NT2/D1 (cell line): ENCODE results near the gene ATP6V0A4.
A peak's percentile ranks its signal among the peaks of the same experiment; 100 is the strongest.
"Not testable (repeated sequence)": the region's sequence is repeated elsewhere in the genome, so short reads cannot be mapped to it uniquely, and the experiment has no call there.

Source experiments
- DNase-seq: peaks from one replicate; pipeline ENCODE4 v3.0.0-alpha.2; 2011; ENCODE audit warnings: low read depth, low spot score
- H3K27me3 ChIP-seq: 2 replicates; pipeline ENCODE4 v1.6.0; 2011; ENCODE audit warnings: mild to moderate bottlenecking; ENCODE audit not compliant: insufficient read length, insufficient read depth
- H3K36me3 ChIP-seq: 2 replicates; pipeline ENCODE4 v1.6.1; 2011; ENCODE audit warnings: mild to moderate bottlenecking, low read length, mixed read lengths; ENCODE audit not compliant: insufficient read depth, insufficient read length
- H3K4me1 ChIP-seq: 2 replicates; pipeline ENCODE4 v1.5.1; 2011; ENCODE audit not compliant: insufficient read depth, insufficient read length
- H3K4me3 ChIP-seq: 2 replicates; pipeline ENCODE4 v1.5.1; 2011; ENCODE audit warnings: low read depth; ENCODE audit not compliant: insufficient read length
- H3K9ac ChIP-seq: 2 replicates; pipeline ENCODE4 v1.6.0; 2011; ENCODE audit warnings: low read depth; ENCODE audit not compliant: insufficient read length
- H3K9me3 ChIP-seq: 2 replicates; pipeline ENCODE4 v1.5.1; 2011; ENCODE audit warnings: mild to moderate bottlenecking, low read length; ENCODE audit not compliant: insufficient read depth
- SUZ12 ChIP-seq: IDR thresholded peaks from 2 replicates; pipeline ENCODE4 v1.6.1; 2011; ENCODE audit not compliant: insufficient read length, insufficient read depth; ENCODE audit errors: extremely low read depth
- YY1 ChIP-seq: IDR thresholded peaks from 2 replicates; pipeline ENCODE4 v1.6.1; 2011; ENCODE audit not compliant: insufficient read length, insufficient read depth
- ZNF274 ChIP-seq: IDR thresholded peaks from 2 replicates; pipeline ENCODE4 v1.6.1; 2011; ENCODE audit warnings: mild to moderate bottlenecking, low read depth, low read length

ATP6V0A4 gene

GRCh38 chr7:138738551-138739335, 59.3 kb downstream of the ATP6V0A4 start:
- DNase-seq, result peak; percentile 83
- Histone ChIP-seq H3K4me3 (no peak overlapping the region), H3K9ac (no peak overlapping the region), H3K4me1 (no peaks in the 10 kb centered on the region), H3K27me3 (no peaks in the 10 kb centered on the region), H3K9me3 (no peaks in the 10 kb centered on the region), H3K36me3 (no peaks in the 10 kb centered on the region)
- TF ChIP-seq YY1 (no peak), SUZ12 (no peak), ZNF274 (no peak)

GRCh38 chr7:138738114-138738513, 59.9 kb downstream of the ATP6V0A4 start:
- H3K4me1 ChIP-seq, result no peaks in the 10 kb centered on the region
- DNase-seq, result no peak
- no peak for TF ChIP-seq YY1
- H3K27me3 ChIP-seq, result no peaks in the 10 kb centered on the region
- no peak overlapping the region for H3K9ac ChIP-seq
- H3K4me3 ChIP-seq, result no peak overlapping the region
- H3K36me3 ChIP-seq, result no peaks in the 10 kb centered on the region
- no peaks in the 10 kb centered on the region for H3K9me3 ChIP-seq

- Histone ChIP-seq H3K27me3 (no peaks in the 10 kb centered on the region), H3K4me1 (no peaks in the 10 kb centered on the region), H3K9ac (no peak overlapping the region), H3K36me3 (no peaks in the 10 kb centered on the region), H3K9me3 (no peaks in the 10 kb centered on the region), H3K4me3 (no peak overlapping the region)
- no peak for TF ChIP-seq SUZ12
- TF ChIP-seq ZNF274, result no peak
- TF ChIP-seq YY1, result no peak
- DNase-seq, result no peak
These were observed 62.6 kb downstream of the ATP6V0A4 start for GRCh38 chr7:138735399-138735798.

- not testable (repeated sequence) for H3K4me1 ChIP-seq, H3K9me3 ChIP-seq, DNase-seq, H3K9ac ChIP-seq, H3K4me3 ChIP-seq, H3K27me3 ChIP-seq, H3K36me3 ChIP-seq
These were observed 66.3 kb downstream of the ATP6V0A4 start for GRCh38 chr7:138731733-138732132.

- Histone ChIP-seq H3K9ac (no peak overlapping the region), H3K4me3 (no peak overlapping the region), H3K27me3 (no peaks in the 10 kb centered on the region), H3K36me3 (no peaks in the 10 kb centered on the region), H3K9me3 (no peaks in the 10 kb centered on the region), H3K4me1 (no peaks in the 10 kb centered on the region)
- no peak for TF ChIP-seq YY1
- no peak for TF ChIP-seq SUZ12
- TF ChIP-seq ZNF274, result no peak
- DNase-seq, result no peak
These were observed 68.6 kb downstream of the ATP6V0A4 start for GRCh38 chr7:138729444-138729843.

- H3K4me3 ChIP-seq, result no peak overlapping the region
- H3K27me3 ChIP-seq, result no peaks in the 10 kb centered on the region
- TF ChIP-seq ZNF274 (no peak), SUZ12 (no peak), YY1 (no peak)
- H3K9me3 ChIP-seq, result no peaks in the 10 kb centered on the region
- DNase-seq, result no peak
- H3K9ac ChIP-seq, result no peak overlapping the region
- no peaks in the 10 kb centered on the region for H3K4me1 ChIP-seq
- no peaks in the 10 kb centered on the region for H3K36me3 ChIP-seq
These were observed 70.5 kb downstream of the ATP6V0A4 start for GRCh38 chr7:138727336-138728099.

GRCh38 chr7:138726288-138726687, 71.7 kb downstream of the ATP6V0A4 start:
- no peaks in the 10 kb centered on the region for H3K4me1 ChIP-seq
- DNase-seq, result no peak
- H3K27me3 ChIP-seq, result no peaks in the 10 kb centered on the region
- no peaks in the 10 kb centered on the region for H3K9me3 ChIP-seq
- no peaks in the 10 kb centered on the region for H3K36me3 ChIP-seq
- no peak overlapping the region for H3K9ac ChIP-seq
- H3K4me3 ChIP-seq, result no peak overlapping the region
- no peak for TF ChIP-seq YY1
- TF ChIP-seq ZNF274, result no peak
- TF ChIP-seq SUZ12, result no peak
